SU-DHL-6 (cell line): ENCODE results near the gene VAPB.

Experiments
- H2AFZ ChIP-seq: fragments of 200-600 bp; sonication (generic); 2 replicates; pipeline ENCODE4 v1.6.1; 2014; ENCODE audit warnings: low read depth, mild to moderate bottlenecking, moderate library complexity, mixed read lengths, antibody characterized with exemption, low read length; ENCODE audit not compliant: severe bottlenecking
- H3F3A ChIP-seq: fragments of 200-600 bp; shearing (Covaris generic); 2 replicates; pipeline ENCODE4 v1.6.0; 2016; ENCODE audit warnings: antibody characterized with exemption, mild to moderate bottlenecking; ENCODE audit not compliant: insufficient read depth
- H3K27ac ChIP-seq: fragments of 200-600 bp; sonication (generic); 2 replicates; pipeline ENCODE4 v1.5.1; 2016; ENCODE audit warnings: low read depth, mild to moderate bottlenecking, low read length, moderate library complexity, mixed read lengths
- H3K27me3 ChIP-seq: fragments of 200-600 bp; sonication (generic), shearing (Covaris generic); 2 replicates; pipeline ENCODE4 v1.6.0; 2014; ENCODE audit warnings: mild to moderate bottlenecking, low read length
- H3K36me3 ChIP-seq: fragments of 200-600 bp; sonication (generic); 2 replicates; pipeline ENCODE4 v1.6.1; 2014; ENCODE audit warnings: mild to moderate bottlenecking, low read length, mixed read lengths
- H3K4me2 ChIP-seq: fragments of 300-600, 200-600 bp; shearing (Covaris generic), sonication (generic); 2 replicates; pipeline ENCODE4 v1.6.0; 2014; ENCODE audit warnings: low read length, low read depth, mild to moderate bottlenecking; ENCODE audit not compliant: poor library complexity, severe bottlenecking
- H3K4me3 ChIP-seq: fragments of 200-600 bp; sonication (generic); 2 replicates; pipeline ENCODE4 v1.5.1; 2014; ENCODE audit warnings: antibody characterized with exemption, low read length, mild to moderate bottlenecking, mixed read lengths; ENCODE audit not compliant: insufficient read depth, poor library complexity, severe bottlenecking
- H3K79me2 ChIP-seq: fragments of 200-600 bp; sonication (generic); 2 replicates; pipeline ENCODE4 v1.6.1; 2014; ENCODE audit warnings: mild to moderate bottlenecking, low read length, moderate library complexity; ENCODE audit not compliant: insufficient read depth
- H3K9ac ChIP-seq: fragments of 200-600 bp; sonication (generic); 2 replicates; pipeline ENCODE4 v1.7.0; 2014; ENCODE audit warnings: mild to moderate bottlenecking, low read length
- H3K9me2 ChIP-seq: fragments of 200-600 bp; sonication (generic); replicated peaks from 2 replicates; pipeline ENCODE4 v1.6.1; 2014; ENCODE audit warnings: low read length; ENCODE audit not compliant: insufficient read depth
- H3K9me3 ChIP-seq: fragments of 200-600 bp; sonication (generic); 2 replicates; pipeline ENCODE4 v1.6.1; 2014; ENCODE audit warnings: low read length, mixed read lengths; ENCODE audit not compliant: insufficient read depth
- H4K20me1 ChIP-seq: fragments of 200-600 bp; sonication (generic); 2 replicates; pipeline ENCODE4 v1.6.1; 2014; ENCODE audit warnings: low read depth, mild to moderate bottlenecking, antibody characterized with exemption, low read length, moderate library complexity, mixed read lengths
- EZH2phosphoT487 ChIP-seq: fragments of 200-600 bp; sonication (generic), shearing (Covaris generic); conservative IDR thresholded peaks from 2 replicates; pipeline ENCODE4 v1.6.1; 2018; ENCODE audit warnings: mild to moderate bottlenecking, antibody characterized with exemption, low read length, moderate library complexity, mixed read lengths
- TF ChIP-seq, protein P1 (sequence below): fragments of 200-600 bp; sonication (generic); IDR thresholded peaks from one replicate; pipeline ENCODE4 v1.5.1; 2017; ENCODE audit warnings: antibody characterized with exemption, mild to moderate bottlenecking, low read length, moderate library complexity; ENCODE audit not compliant: insufficient read depth, poor library complexity, severe bottlenecking

VAPB gene

DNA sequence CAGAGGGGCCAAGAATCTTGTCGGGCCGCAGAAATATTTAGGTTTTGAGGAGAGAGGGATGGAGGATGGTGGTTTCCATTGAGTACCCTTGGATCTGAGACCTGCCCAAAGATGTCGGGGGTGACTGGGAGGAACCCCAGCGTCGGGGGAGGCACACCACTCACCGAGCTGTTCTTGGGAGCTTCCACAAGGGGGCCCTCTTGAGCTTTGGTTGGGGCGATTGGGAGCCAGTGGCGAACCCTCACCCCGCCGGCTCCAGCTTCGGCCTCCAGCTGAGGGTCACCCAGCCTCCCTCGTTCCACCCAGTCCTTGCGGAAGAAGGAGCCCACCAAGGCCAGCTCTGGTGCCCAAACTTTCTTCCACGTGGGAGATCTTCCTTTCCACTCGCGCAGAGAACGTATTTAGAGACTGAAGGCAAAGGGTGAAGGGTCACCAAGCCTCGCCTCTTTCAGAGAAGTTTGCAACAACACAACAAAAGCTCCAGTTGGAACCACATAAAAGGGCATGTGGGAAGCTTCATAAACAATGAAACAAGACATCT, 92.5 kb downstream of the VAPB start:
- Histone ChIP-seq H3K36me3 (no peaks in the 10 kb centered on the region), H4K20me1 (no peaks in the 10 kb centered on the region), H2AFZ (no peak overlapping the region), H3K9me2 (no peaks in the 10 kb centered on the region), H3K79me2 (no peaks in the 10 kb centered on the region), H3K27me3 (no peaks in the 10 kb centered on the region), H3K9ac (no peak overlapping the region), H3K4me2 (no peak overlapping the region), H3K9me3 (peaks cover 10% of the 10 kb centered on the region; the same call in 1 of the 2 replicates), H3K27ac (no peak overlapping the region), H3F3A (no peaks in the 10 kb centered on the region), H3K4me3 (no peak overlapping the region)
- no peak for TF ChIP-seq EZH2phosphoT487

DNA sequence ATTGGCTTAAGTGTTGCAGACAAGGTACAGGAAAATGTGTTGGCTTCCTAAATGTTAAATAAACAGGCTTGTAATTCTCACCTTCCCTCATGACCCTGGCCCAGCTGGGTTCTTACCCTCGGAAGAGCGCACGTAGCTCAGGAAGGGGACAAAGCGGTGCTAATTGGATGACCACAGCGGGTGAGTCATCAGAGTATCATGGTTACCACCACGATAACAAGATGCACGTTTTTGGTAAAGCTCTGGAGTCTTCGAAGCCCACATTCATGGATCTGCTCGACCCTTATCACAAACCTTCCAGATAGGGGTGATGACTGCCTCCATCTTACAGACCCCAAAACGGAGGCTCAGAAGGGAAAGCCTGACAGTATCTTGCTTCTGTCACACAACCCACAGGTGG, 93.4 kb downstream of the VAPB start:
- H2AFZ ChIP-seq: no peak overlapping the region
- no peaks in the 10 kb centered on the region for H3K9me2 ChIP-seq
- no peaks in the 10 kb centered on the region for H3K27me3 ChIP-seq
- no peak for TF ChIP-seq EZH2phosphoT487
- no peak overlapping the region for H3K9ac ChIP-seq
- no peaks in the 10 kb centered on the region for H3K36me3 ChIP-seq
- H3K4me3 ChIP-seq: no peak overlapping the region
- H3K27ac ChIP-seq: no peak overlapping the region
- no peaks in the 10 kb centered on the region for H3F3A ChIP-seq
- peaks cover 11% of the 10 kb centered on the region; the same call in 1 of the 2 replicates for H3K9me3 ChIP-seq
- no peaks in the 10 kb centered on the region for H4K20me1 ChIP-seq
- H3K79me2 ChIP-seq: no peaks in the 10 kb centered on the region
- no peak overlapping the region for H3K4me2 ChIP-seq

DNA sequence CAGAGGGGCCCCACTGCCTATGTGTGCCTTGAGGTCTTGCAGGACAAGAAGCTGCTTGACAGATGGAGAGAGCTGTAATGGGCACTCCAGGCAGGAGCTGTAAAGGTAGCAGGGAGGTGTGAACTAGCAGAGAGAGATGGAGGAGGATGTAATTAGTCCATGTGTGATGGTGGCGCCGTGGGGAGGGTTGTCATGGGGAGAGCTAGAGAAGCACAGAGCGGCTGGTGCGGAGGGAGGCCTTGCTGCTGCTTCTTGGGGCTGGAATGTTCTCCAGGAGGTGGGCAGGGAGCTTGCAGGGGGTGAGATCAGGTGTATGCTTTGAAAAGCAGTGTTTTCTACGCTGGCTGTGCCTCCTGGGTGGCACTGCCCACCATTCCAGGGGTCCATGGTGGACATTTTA, 94.0 kb downstream of the VAPB start:
- Histone ChIP-seq H2AFZ (no peak overlapping the region), H3K27me3 (no peaks in the 10 kb centered on the region), H3K79me2 (no peaks in the 10 kb centered on the region), H4K20me1 (no peaks in the 10 kb centered on the region), H3F3A (no peaks in the 10 kb centered on the region), H3K4me3 (no peak overlapping the region), H3K9me3 (peaks cover 11% of the 10 kb centered on the region; the same call in 1 of the 2 replicates), H3K27ac (no peak overlapping the region), H3K9ac (no peak overlapping the region), H3K9me2 (no peaks in the 10 kb centered on the region), H3K4me2 (no peak overlapping the region), H3K36me3 (no peaks in the 10 kb centered on the region)
- TF ChIP-seq EZH2phosphoT487: no peak
- TF ChIP-seq, protein P1, sequence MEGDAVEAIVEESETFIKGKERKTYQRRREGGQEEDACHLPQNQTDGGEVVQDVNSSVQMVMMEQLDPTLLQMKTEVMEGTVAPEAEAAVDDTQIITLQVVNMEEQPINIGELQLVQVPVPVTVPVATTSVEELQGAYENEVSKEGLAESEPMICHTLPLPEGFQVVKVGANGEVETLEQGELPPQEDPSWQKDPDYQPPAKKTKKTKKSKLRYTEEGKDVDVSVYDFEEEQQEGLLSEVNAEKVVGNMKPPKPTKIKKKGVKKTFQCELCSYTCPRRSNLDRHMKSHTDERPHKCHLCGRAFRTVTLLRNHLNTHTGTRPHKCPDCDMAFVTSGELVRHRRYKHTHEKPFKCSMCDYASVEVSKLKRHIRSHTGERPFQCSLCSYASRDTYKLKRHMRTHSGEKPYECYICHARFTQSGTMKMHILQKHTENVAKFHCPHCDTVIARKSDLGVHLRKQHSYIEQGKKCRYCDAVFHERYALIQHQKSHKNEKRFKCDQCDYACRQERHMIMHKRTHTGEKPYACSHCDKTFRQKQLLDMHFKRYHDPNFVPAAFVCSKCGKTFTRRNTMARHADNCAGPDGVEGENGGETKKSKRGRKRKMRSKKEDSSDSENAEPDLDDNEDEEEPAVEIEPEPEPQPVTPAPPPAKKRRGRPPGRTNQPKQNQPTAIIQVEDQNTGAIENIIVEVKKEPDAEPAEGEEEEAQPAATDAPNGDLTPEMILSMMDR: no peak

DNA sequence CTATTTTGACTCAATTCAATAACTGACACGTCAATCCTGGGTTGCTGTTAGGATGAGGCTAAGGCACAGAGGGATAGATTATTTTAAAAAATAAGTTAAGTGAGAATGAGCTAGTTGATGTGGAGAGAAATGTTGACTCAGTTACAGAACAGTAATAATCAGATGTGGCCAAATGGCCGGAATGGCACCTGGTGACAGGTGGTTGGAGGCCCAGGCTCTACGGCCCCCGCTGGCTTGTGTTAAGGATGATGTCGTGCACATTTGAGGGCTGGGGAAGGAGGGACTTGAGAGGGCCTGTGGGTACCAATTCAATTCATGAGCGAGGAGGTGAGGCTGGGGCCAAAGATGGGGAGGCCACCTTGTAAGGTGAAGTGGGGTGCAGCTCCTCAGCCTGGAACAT, 94.4 kb downstream of the VAPB start:
- no peaks in the 10 kb centered on the region for H3K9me2 ChIP-seq
- H3K36me3 ChIP-seq: no peaks in the 10 kb centered on the region
- H3K4me3 ChIP-seq: no peak overlapping the region
- no peak for TF ChIP-seq EZH2phosphoT487
- H3K27me3 ChIP-seq: no peaks in the 10 kb centered on the region
- no peak overlapping the region for H3K9ac ChIP-seq
- no peak overlapping the region for H3K4me2 ChIP-seq
- H2AFZ ChIP-seq: no peak overlapping the region
- no peak overlapping the region for H3K27ac ChIP-seq
- peaks cover 11% of the 10 kb centered on the region; the same call in 1 of the 2 replicates for H3K9me3 ChIP-seq
- no peaks in the 10 kb centered on the region for H3K79me2 ChIP-seq
- H4K20me1 ChIP-seq: no peaks in the 10 kb centered on the region
- no peaks in the 10 kb centered on the region for H3F3A ChIP-seq

DNA sequence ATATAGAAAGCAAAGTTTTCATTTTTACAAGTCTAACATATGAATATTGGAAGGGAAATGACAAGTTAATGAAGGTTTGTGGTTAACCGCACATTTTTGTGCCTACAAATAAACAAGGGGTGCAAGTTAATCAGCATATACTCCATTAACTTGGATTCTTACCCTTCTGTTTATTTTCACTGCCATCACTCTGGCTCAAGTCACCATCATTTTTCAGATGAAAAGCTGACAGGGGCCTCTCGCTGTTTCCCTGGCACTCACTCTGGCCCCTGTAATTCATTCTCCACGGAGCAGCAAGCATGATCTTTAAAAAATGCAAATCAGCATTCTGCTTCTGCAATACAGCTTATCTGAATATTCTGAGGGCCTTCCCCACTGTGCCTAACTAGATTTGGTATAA, 96.4 kb downstream of the VAPB start:
- TF ChIP-seq, protein P1: no peak
- TF ChIP-seq EZH2phosphoT487: no peak
- no peaks in the 10 kb centered on the region for H3K79me2 ChIP-seq
- no peak overlapping the region for H3K9ac ChIP-seq
- H3K9me2 ChIP-seq: no peaks in the 10 kb centered on the region
- no peak overlapping the region for H3K27ac ChIP-seq
- H4K20me1 ChIP-seq: no peaks in the 10 kb centered on the region
- no peaks in the 10 kb centered on the region for H3K36me3 ChIP-seq
- no peak overlapping the region for H2AFZ ChIP-seq
- no peaks in the 10 kb centered on the region for H3K27me3 ChIP-seq
- no peak overlapping the region for H3K4me3 ChIP-seq
- H3K9me3 ChIP-seq: peaks cover 11% of the 10 kb centered on the region; the same call in 1 of the 2 replicates
- no peaks in the 10 kb centered on the region for H3F3A ChIP-seq
- H3K4me2 ChIP-seq: no peak overlapping the region
